ENCODE data around the gene HS3ST3A1. TPM values are rescaled to one million over a fixed set of nuclear protein-coding genes. Genes with fewer than 3 reads are reported as not detected.

The HS3ST3A1 gene
- total and polyA plus RNA-seq, 8 donors = 0.56 to 10.7 (median 1.8) TPM; not detected in 1

- intact Hi-C loops (cut with DNase I; ENCODE audit: low total_unique reads) = no loop called here
- no peak for DNase-seq
- H3K27me3 ChIP-seq = no peaks in the 10 kb centered on the region
These were observed 45.3 kb upstream of the HS3ST3A1 start for GRCh38 chr17:13646969-13647542.

GRCh38 chr17:13646411-13646810 lies 44.7 kb upstream of the HS3ST3A1 start:
- H3K9me3 ChIP-seq = no peaks in the 10 kb centered on the region
- intact Hi-C loops (cut with DNase I; ENCODE audit: low total_unique reads) = no loop called here
- no peaks in the 10 kb centered on the region for H3K27me3 ChIP-seq
- no peak overlapping the region for H3K27ac ChIP-seq
- no peak for DNase-seq
- TF ChIP-seq CTCF (IDR thresholded peaks at IDR 0.05) (no peak), POLR2A (IDR thresholded peaks at IDR 0.05) (no peak), EP300 (IDR thresholded peaks at IDR 0.05) (no peak), POLR2AphosphoS5 (IDR thresholded peaks at IDR 0.05) (no peak)
- 48 to 58% (median 54%) methylated on average over 2 of the region's 2 CpGs for WGBS, 5 donors
- H3K36me3 ChIP-seq = no peaks in the 10 kb centered on the region
- H3K4me1 ChIP-seq = no peaks in the 10 kb centered on the region
- H3K4me3 ChIP-seq = no peak overlapping the region

More at GRCh38 chr17:13646969-13647542, 45.3 kb upstream of the HS3ST3A1 start:
- Histone ChIP-seq H3K4me1 (no peaks in the 10 kb centered on the region), H3K4me3 (no peak overlapping the region), H3K9me3 (no peaks in the 10 kb centered on the region), H3K27ac (no peak overlapping the region), H3K36me3 (no peaks in the 10 kb centered on the region)
- no peak for TF ChIP-seq POLR2AphosphoS5 (IDR thresholded peaks at IDR 0.05)
- TF ChIP-seq POLR2A (IDR thresholded peaks at IDR 0.05) = no peak
- no peak for TF ChIP-seq EP300 (IDR thresholded peaks at IDR 0.05)
- TF ChIP-seq CTCF (IDR thresholded peaks at IDR 0.05) = no peak
- WGBS, 5 donors = 63 to 76% (median 68%) methylated on average over 5 of the region's 5 CpGs

- Histone ChIP-seq H3K27me3 (no peaks in the 10 kb centered on the region), H3K36me3 (no peaks in the 10 kb centered on the region), H3K27ac (no peak overlapping the region), H3K4me1 (no peaks in the 10 kb centered on the region), H3K4me3 (no peak overlapping the region), H3K9me3 (no peaks in the 10 kb centered on the region)
- no peak for DNase-seq
- TF ChIP-seq CTCF (IDR thresholded peaks at IDR 0.05) (no peak), EP300 (IDR thresholded peaks at IDR 0.05) (no peak), POLR2A (IDR thresholded peaks at IDR 0.05) (no peak), POLR2AphosphoS5 (IDR thresholded peaks at IDR 0.05) (no peak)
- intact Hi-C loops (cut with DNase I; ENCODE audit: low total_unique reads) = no loop called here
- 68 to 92% (median 91%) methylated on average over 2 of the region's 2 CpGs for WGBS, 5 donors
These were observed 41.5 kb upstream of the HS3ST3A1 start for GRCh38 chr17:13643180-13643579.

- TF ChIP-seq POLR2AphosphoS5 (IDR thresholded peaks at IDR 0.05) (no peak), CTCF (IDR thresholded peaks at IDR 0.05) (no peak), POLR2A (IDR thresholded peaks at IDR 0.05) (no peak), EP300 (IDR thresholded peaks at IDR 0.05) (no peak)
- 38 to 58% (median 50%) methylated on average over 2 of the region's 2 CpGs for WGBS, 5 donors
- H3K27ac ChIP-seq = no peak overlapping the region
- no peak for DNase-seq
- H3K36me3 ChIP-seq = no peaks in the 10 kb centered on the region
- no peak overlapping the region for H3K4me3 ChIP-seq
- no peaks in the 10 kb centered on the region for H3K27me3 ChIP-seq
- no peaks in the 10 kb centered on the region for H3K9me3 ChIP-seq
- intact Hi-C loops (cut with DNase I; ENCODE audit: low total_unique reads) = no loop called here
- H3K4me1 ChIP-seq = no peaks in the 10 kb centered on the region
These were observed 40.5 kb upstream of the HS3ST3A1 start for GRCh38 chr17:13642188-13642587.
